Tibial nerve (tissue), 4 donors: ENCODE data around the gene THEMIS.

ENCODE experiments used
- EP300 ChIP-seq, 2 donors: sonication (generic); formaldehyde crosslinking; IDR thresholded peaks; one replicate each; pipeline ENCODE4 v1.6.1; 2017; ENCODE audit warnings: antibody characterized with exemption in 2 of 2, mild to moderate bottlenecking in 1 of 2
- TF ChIP-seq, protein P1 (sequence below), 5 experiments: fragments of 200-600 bp in 3 of 5; fragments of 450-650 bp in 2 of 5; sonication (generic) in 3 of 5; IDR thresholded peaks; one replicate each; pipeline ENCODE4 v1.5.1; 2016 to 2019; ENCODE audit warnings: antibody characterized with exemption in 5 of 5, mild to moderate bottlenecking in 3 of 5, moderate library complexity in 2 of 5

- TF ChIP-seq, protein P1, sequence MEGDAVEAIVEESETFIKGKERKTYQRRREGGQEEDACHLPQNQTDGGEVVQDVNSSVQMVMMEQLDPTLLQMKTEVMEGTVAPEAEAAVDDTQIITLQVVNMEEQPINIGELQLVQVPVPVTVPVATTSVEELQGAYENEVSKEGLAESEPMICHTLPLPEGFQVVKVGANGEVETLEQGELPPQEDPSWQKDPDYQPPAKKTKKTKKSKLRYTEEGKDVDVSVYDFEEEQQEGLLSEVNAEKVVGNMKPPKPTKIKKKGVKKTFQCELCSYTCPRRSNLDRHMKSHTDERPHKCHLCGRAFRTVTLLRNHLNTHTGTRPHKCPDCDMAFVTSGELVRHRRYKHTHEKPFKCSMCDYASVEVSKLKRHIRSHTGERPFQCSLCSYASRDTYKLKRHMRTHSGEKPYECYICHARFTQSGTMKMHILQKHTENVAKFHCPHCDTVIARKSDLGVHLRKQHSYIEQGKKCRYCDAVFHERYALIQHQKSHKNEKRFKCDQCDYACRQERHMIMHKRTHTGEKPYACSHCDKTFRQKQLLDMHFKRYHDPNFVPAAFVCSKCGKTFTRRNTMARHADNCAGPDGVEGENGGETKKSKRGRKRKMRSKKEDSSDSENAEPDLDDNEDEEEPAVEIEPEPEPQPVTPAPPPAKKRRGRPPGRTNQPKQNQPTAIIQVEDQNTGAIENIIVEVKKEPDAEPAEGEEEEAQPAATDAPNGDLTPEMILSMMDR (IDR thresholded peaks at IDR 0.05), result no peak
- TF ChIP-seq EP300 (IDR thresholded peaks at IDR 0.05), result no peak
Observed at GRCh38 chr6:127920804-127921203, 19.9 kb upstream of the THEMIS start.
